WTC11 (cell line): Measurements from ENCODE around the gene CXorf65.

Experiments used
- CREB1 ChIP-seq: sonication (generic); formaldehyde crosslinking; IDR thresholded peaks from 2 replicates; pipeline ENCODE4 v1.8.0; 2023; ENCODE audit warnings: mild to moderate bottlenecking, missing genetic modification reagents
- CTCF ChIP-seq: fragments of 200-600 bp; IDR thresholded peaks from 2 replicates; pipeline ENCODE4 v1.8.0; 2022; ENCODE audit warnings: antibody characterized with exemption
- ELF4 ChIP-seq: sonication (generic); formaldehyde crosslinking; IDR thresholded peaks from 2 replicates; pipeline ENCODE4 v1.8.1; 2022; ENCODE audit warnings: low read depth, mild to moderate bottlenecking, moderate library complexity, missing genetic modification reagents
- IRF2 ChIP-seq: sonication (generic); formaldehyde crosslinking; IDR thresholded peaks from 2 replicates; pipeline ENCODE4 v1.8.0; 2022; ENCODE audit warnings: low read depth, missing genetic modification reagents, borderline replicate concordance
- MLX ChIP-seq: sonication (generic); formaldehyde crosslinking; IDR thresholded peaks from 2 replicates; pipeline ENCODE4 v1.8.1; 2023; ENCODE audit warnings: mild to moderate bottlenecking, missing genetic modification reagents, moderate library complexity
- NR3C1 ChIP-seq: sonication (generic); formaldehyde crosslinking; conservative IDR thresholded peaks from 2 replicates; pipeline ENCODE4 v1.8.1; 2023; ENCODE audit warnings: low read depth, mild to moderate bottlenecking, missing genetic modification reagents
- PRDM15 ChIP-seq: sonication (generic); formaldehyde crosslinking; IDR thresholded peaks from 2 replicates; pipeline ENCODE4 v1.8.0; 2022; ENCODE audit warnings: missing genetic modification reagents
- SP1 ChIP-seq: sonication (generic); formaldehyde crosslinking; conservative IDR thresholded peaks from 2 replicates; pipeline ENCODE4 v1.8.1; 2022; ENCODE audit warnings: missing genetic modification reagents
- TP53 ChIP-seq: sonication (generic); formaldehyde crosslinking; IDR thresholded peaks from 2 replicates; pipeline ENCODE4 v1.8.1; 2023; ENCODE audit warnings: mild to moderate bottlenecking, missing genetic modification reagents
- ZBTB21 ChIP-seq: sonication (generic); formaldehyde crosslinking; IDR thresholded peaks from 2 replicates; pipeline ENCODE4 v1.8.1; 2023; ENCODE audit warnings: mild to moderate bottlenecking, missing genetic modification reagents, borderline replicate concordance
- ZNF512 ChIP-seq: sonication (generic); formaldehyde crosslinking; IDR thresholded peaks from 2 replicates; pipeline ENCODE4 v1.8.1; 2022; ENCODE audit warnings: missing genetic modification reagents, borderline replicate concordance
- TF ChIP-seq, protein P1 (sequence below): sonication (generic); formaldehyde crosslinking; IDR thresholded peaks from 2 replicates; pipeline ENCODE4 v1.8.0; 2022; ENCODE audit warnings: mild to moderate bottlenecking, missing genetic modification reagents
- TF ChIP-seq, protein P2 (sequence below): sonication (generic); formaldehyde crosslinking; IDR thresholded peaks from 2 replicates; pipeline ENCODE4 v1.8.1; 2023; ENCODE audit warnings: mild to moderate bottlenecking, missing genetic modification reagents, moderate library complexity

GRCh38 chrX:71154196-71154595 is 47.7 kb upstream of the CXorf65 start:
- TF ChIP-seq CTCF, result no peak
- no peak for TF ChIP-seq MLX (CRISPR knock-in tag)
- no peak for TF ChIP-seq CREB1
- no peak for TF ChIP-seq SP1
- no peak for TF ChIP-seq IRF2 (CRISPR knock-in tag)
- no peak for TF ChIP-seq ZNF512 (CRISPR knock-in tag)
- TF ChIP-seq, protein P1, sequence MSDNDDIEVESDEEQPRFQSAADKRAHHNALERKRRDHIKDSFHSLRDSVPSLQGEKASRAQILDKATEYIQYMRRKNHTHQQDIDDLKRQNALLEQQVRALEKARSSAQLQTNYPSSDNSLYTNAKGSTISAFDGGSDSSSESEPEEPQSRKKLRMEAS, result no peak
- no peak for TF ChIP-seq NR3C1 (CRISPR knock-in tag)
- TF ChIP-seq PRDM15, result no peak
- TF ChIP-seq ZBTB21 (CRISPR knock-in tag), result no peak
- TF ChIP-seq, protein P2, sequence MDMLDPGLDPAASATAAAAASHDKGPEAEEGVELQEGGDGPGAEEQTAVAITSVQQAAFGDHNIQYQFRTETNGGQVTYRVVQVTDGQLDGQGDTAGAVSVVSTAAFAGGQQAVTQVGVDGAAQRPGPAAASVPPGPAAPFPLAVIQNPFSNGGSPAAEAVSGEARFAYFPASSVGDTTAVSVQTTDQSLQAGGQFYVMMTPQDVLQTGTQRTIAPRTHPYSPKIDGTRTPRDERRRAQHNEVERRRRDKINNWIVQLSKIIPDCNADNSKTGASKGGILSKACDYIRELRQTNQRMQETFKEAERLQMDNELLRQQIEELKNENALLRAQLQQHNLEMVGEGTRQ (CRISPR knock-in tag), result no peak
- no peak for TF ChIP-seq ELF4
- TF ChIP-seq TP53 (CRISPR knock-in tag), result no peak
